Gastrocnemius medialis (tissue), 4 donors: Measurements from ENCODE around the gene TMEM247.

Source experiments
- POLR2A ChIP-seq, 2 donors: fragments of 450-650 bp; IDR thresholded peaks; one replicate each; pipeline ENCODE4 v1.6.1; 2017; ENCODE audit warnings: antibody characterized with exemption in 2 of 2, mild to moderate bottlenecking in 2 of 2, moderate library complexity in 2 of 2
- TF ChIP-seq, protein P1 (sequence below), 5 experiments: fragments of 450-650 bp in 3 of 5; fragments of 200-600 bp in 2 of 5; sonication (generic) in 2 of 5; IDR thresholded peaks in 4 of 5; conservative IDR thresholded peaks in 1 of 5; 1 replicate in 4 of 5; 2 replicates in 1 of 5; pipeline ENCODE4 v1.5.1; 2016 to 2019; ENCODE audit warnings: antibody characterized with exemption in 5 of 5, mild to moderate bottlenecking in 3 of 5, moderate library complexity in 3 of 5

DNA sequence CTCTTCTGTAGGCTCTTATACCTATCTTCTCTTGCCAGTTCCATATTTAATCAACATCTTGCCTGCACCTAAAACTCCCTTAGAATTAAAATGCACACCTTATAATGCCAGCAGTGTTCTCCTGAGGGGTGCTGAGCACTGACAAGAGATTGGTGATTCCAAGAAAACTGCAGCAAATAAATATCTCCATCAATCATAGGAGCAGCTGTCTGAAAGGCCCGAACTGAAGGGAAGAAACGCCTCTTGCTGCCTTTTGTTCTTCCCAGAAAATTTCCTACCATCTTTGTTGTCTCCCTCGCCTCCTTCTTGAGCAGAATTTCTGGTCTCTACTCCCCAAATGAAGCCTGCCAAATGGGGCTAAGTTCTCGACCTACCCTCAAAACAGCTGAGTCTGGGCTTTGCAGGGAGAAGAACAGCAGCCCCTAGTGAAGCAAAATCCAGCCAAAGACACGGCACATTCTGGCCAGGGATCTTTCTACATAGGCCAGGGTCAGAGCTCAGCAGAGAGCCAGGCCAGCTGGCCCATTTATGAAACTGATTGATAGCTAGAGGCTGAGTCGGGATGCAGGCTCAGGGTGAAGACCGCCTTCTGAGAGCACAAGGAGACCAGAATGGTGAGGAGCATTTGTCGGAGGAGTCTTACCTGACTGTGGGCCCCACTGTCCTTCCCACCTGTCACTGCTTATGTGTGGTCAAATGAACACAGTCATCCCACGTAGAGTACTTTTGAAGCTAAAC is 20.4 kb upstream of the TMEM247 start:
- TF ChIP-seq, protein P1, sequence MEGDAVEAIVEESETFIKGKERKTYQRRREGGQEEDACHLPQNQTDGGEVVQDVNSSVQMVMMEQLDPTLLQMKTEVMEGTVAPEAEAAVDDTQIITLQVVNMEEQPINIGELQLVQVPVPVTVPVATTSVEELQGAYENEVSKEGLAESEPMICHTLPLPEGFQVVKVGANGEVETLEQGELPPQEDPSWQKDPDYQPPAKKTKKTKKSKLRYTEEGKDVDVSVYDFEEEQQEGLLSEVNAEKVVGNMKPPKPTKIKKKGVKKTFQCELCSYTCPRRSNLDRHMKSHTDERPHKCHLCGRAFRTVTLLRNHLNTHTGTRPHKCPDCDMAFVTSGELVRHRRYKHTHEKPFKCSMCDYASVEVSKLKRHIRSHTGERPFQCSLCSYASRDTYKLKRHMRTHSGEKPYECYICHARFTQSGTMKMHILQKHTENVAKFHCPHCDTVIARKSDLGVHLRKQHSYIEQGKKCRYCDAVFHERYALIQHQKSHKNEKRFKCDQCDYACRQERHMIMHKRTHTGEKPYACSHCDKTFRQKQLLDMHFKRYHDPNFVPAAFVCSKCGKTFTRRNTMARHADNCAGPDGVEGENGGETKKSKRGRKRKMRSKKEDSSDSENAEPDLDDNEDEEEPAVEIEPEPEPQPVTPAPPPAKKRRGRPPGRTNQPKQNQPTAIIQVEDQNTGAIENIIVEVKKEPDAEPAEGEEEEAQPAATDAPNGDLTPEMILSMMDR (IDR thresholded peaks at IDR 0.05 in 4 of 5, conservative IDR thresholded peaks at IDR 0.05 in 1 of 5) = no peak
- TF ChIP-seq POLR2A (IDR thresholded peaks at IDR 0.05) = no peak
